ENCODE data around the gene TCP11L1.

DNA sequence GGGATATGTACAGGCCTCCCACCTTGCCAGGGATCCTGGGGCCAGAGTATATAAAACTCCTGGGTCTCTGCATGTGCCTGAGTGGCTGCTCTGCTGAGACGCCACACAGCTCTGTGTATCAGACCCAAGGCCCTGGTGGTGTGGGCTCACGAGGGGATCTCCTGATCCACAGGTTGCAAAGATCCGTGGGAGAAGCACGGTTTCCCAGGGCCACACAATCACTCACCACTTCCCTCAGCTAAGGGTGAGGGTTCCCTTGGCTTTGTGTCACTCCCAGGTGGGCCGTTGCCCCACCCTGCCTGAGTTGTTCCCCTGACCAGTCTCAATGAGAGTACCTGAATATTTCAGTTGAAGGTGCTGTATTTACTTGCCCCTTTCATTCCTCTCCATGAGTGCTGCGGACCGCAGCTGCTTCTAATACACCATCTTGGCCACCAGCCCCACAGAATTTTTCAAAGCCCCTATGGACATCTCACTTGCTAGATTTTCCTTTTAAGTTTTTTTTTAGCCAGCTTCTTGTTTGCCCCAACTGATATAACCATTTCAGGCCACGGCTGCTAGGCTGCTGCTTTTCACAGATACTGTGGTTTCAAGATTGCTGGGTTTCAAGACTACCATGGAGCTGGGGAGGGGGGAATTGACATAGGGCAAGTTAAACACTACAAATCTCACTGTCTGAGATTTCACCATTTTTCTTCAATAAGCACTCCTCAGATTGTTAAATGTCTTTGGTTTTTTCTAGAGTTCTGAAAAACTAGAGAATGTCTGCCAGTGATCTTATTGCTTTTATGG, 37.4 kb upstream of the TCP11L1 start:
- TF ChIP-seq, protein P1, sequence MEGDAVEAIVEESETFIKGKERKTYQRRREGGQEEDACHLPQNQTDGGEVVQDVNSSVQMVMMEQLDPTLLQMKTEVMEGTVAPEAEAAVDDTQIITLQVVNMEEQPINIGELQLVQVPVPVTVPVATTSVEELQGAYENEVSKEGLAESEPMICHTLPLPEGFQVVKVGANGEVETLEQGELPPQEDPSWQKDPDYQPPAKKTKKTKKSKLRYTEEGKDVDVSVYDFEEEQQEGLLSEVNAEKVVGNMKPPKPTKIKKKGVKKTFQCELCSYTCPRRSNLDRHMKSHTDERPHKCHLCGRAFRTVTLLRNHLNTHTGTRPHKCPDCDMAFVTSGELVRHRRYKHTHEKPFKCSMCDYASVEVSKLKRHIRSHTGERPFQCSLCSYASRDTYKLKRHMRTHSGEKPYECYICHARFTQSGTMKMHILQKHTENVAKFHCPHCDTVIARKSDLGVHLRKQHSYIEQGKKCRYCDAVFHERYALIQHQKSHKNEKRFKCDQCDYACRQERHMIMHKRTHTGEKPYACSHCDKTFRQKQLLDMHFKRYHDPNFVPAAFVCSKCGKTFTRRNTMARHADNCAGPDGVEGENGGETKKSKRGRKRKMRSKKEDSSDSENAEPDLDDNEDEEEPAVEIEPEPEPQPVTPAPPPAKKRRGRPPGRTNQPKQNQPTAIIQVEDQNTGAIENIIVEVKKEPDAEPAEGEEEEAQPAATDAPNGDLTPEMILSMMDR (conservative IDR thresholded peaks at IDR 0.05; ENCODE audit: low read depth, low read length) = no peak
- TF ChIP-seq EZH2 (IDR thresholded peaks at IDR 0.05; ENCODE audit: low read length, unreplicated experiment) = no peak

Data from PC-3 (cell line).